Activated CD8-positive, alpha-beta memory T cell treated with anti-CD3 and anti-CD28 coated beads, Interleukin-2, amount 10 ng/mL, durations not matched to agents 7 days and 5 days (primary cell): ENCODE measurements around the gene TKT. TPM values are rescaled to one million over a fixed set of nuclear protein-coding genes. Genes with fewer than 3 reads are reported as not detected.

ENCODE experiments used
- ATAC-seq: fragments of 150-1000 bp; cut with Tn5 transposase; one replicate; pipeline ENCODE4 v1.10.0; 2021; ENCODE audit warnings: moderate library complexity
- CTCF ChIA-PET: fragments of 350-600 bp; sonication (Branson Sonifier 250); formaldehyde crosslinking; loops from one replicate; lab custom pipeline; 2021; ENCODE audit warnings: antibody characterized with exemption; lab: Charles Lee
- DNase-seq: peaks from one replicate; pipeline ENCODE4 v3.0.0-alpha.2; 2020
- H3K27ac Mint-ChIP-seq: one replicate; pipeline ENCODE4 v1.8.0; 2021; ENCODE audit warnings: mild to moderate bottlenecking, mixed read lengths
- H3K27me3 Mint-ChIP-seq: one replicate; pipeline ENCODE4 v1.8.0; 2021; ENCODE audit warnings: mixed read lengths
- H3K36me3 Mint-ChIP-seq: one replicate; pipeline ENCODE4 v1.8.0; 2021; ENCODE audit warnings: mild to moderate bottlenecking, mixed read lengths
- H3K4me1 Mint-ChIP-seq: one replicate; pipeline ENCODE4 v1.8.0; 2021; ENCODE audit warnings: mixed read lengths
- H3K4me3 Mint-ChIP-seq: one replicate; pipeline ENCODE4 v1.8.0; 2021; ENCODE audit warnings: mild to moderate bottlenecking, moderate library complexity, mixed read lengths
- H3K9me3 Mint-ChIP-seq: one replicate; pipeline ENCODE4 v1.8.0; 2022; ENCODE audit warnings: low read depth, mixed read lengths
- total RNA-seq, 2 experiments: library from RNA; stranded (reverse); gene quantifications; one replicate each; pipeline ENCODE4 v1.2.3, GENCODE V29; 2021

Gene TKT
- total RNA-seq, 2 experiments from 2014 or later: 226 to 231 TPM

GRCh38 chr3:53181024-53181371 is 74.8 kb downstream of the TKT start:
- Mint-ChIP-seq H3K4me3 (no peak overlapping the region), H3K9me3 (no peaks in the 10 kb centered on the region), H3K27me3 (no peaks in the 10 kb centered on the region), H3K4me1 (peaks cover 2% of the 10 kb centered on the region), H3K27ac (no peak overlapping the region), H3K36me3 (peaks cover 2% of the 10 kb centered on the region)
- CTCF ChIA-PET: interaction anchor here (1.0 to 1.5 kb wide), 2 partner anchors 15 to 47 kb away, joined by 3 to 4 read pairs; no protein-coding TSS in a partner anchor
- DNase-seq: no peak
- ATAC-seq: no peak

GRCh38 chr3:53180305-53181023 is 75.4 kb downstream of the TKT start:
- Mint-ChIP-seq H3K4me3 (no peak overlapping the region), H3K27me3 (no peaks in the 10 kb centered on the region), H3K27ac (no peak overlapping the region), H3K4me1 (peaks cover 2% of the 10 kb centered on the region), H3K9me3 (no peaks in the 10 kb centered on the region), H3K36me3 (peaks cover 2% of the 10 kb centered on the region)
- CTCF ChIA-PET: interaction anchor here (1.0 to 1.5 kb wide), 2 partner anchors 16 to 46 kb away, joined by 3 to 4 read pairs; no protein-coding TSS in a partner anchor
- DNase-seq (no peak), ATAC-seq (no peak)

- CTCF ChIA-PET: no interaction called here
- no peak overlapping the region for H3K4me3 Mint-ChIP-seq
- H3K36me3 Mint-ChIP-seq: no peaks in the 10 kb centered on the region
- H3K27me3 Mint-ChIP-seq: no peaks in the 10 kb centered on the region
- no peak for ATAC-seq
- H3K4me1 Mint-ChIP-seq: no peaks in the 10 kb centered on the region
- no peak overlapping the region for H3K27ac Mint-ChIP-seq
- no peak for DNase-seq
- no peaks in the 10 kb centered on the region for H3K9me3 Mint-ChIP-seq
These were observed 76.2 kb downstream of the TKT start for GRCh38 chr3:53179580-53179979.

- H3K27me3 Mint-ChIP-seq: no peaks in the 10 kb centered on the region
- peaks cover 4% of the 10 kb centered on the region for H3K36me3 Mint-ChIP-seq
- peaks cover 2% of the 10 kb centered on the region for H3K4me1 Mint-ChIP-seq
- no peak for ATAC-seq
- no peak for DNase-seq
- no peak overlapping the region for H3K27ac Mint-ChIP-seq
- H3K4me3 Mint-ChIP-seq: no peak overlapping the region
- CTCF ChIA-PET: interaction anchor here (1.2 kb wide), 1 partner anchor 44 kb away, joined by 3 read pairs; no protein-coding TSS in a partner anchor
- no peaks in the 10 kb centered on the region for H3K9me3 Mint-ChIP-seq
These were observed 77.6 kb downstream of the TKT start for GRCh38 chr3:53178246-53178645.

- Mint-ChIP-seq H3K27ac (no peak overlapping the region), H3K4me1 (peaks cover 5% of the 10 kb centered on the region), H3K4me3 (no peak overlapping the region), H3K9me3 (no peaks in the 10 kb centered on the region), H3K36me3 (peaks cover 4% of the 10 kb centered on the region), H3K27me3 (no peaks in the 10 kb centered on the region)
- DNase-seq: no peak
- ATAC-seq: no peak
- CTCF ChIA-PET: interaction anchor here (0.9 kb wide), 1 partner anchor 44 kb away, joined by 3 read pairs; no protein-coding TSS in a partner anchor
These were observed 79.9 kb downstream of the TKT start for GRCh38 chr3:53175613-53176540.

Other genes with a start within 250 kb of the TKT start
- gene SFMBT1, start 209.9 kb downstream of the TKT start, total RNA-seq: 10 to 100 TPM; 25.9 to 29.7 TPM
- gene RFT1, start 125.6 kb downstream of the TKT start, total RNA-seq: 10 to 100 TPM; 32.4 to 38.3 TPM
- gene PRKCD, start 94.8 kb downstream of the TKT start, total RNA-seq: 10 to 100 TPM; 17.2 to 18.7 TPM
- 10 to 100 TPM; 28.6 to 30.0 TPM for gene DCP1A, start 91.5 kb upstream of the TKT start, total RNA-seq
- 1 to 10 TPM in 1 of 2 experiments, under 1 TPM in 1; 0.41 to 1.5 TPM for gene CACNA1D, start 238.6 kb upstream of the TKT start, total RNA-seq